Hematopoietic multipotent progenitor cell treated with erythropoietin and hydrocortisone succinate and interleukin-3 and kit ligand, for 6 days (in vitro differentiated cells): Measurements from ENCODE around the gene FHIT.
A peak's percentile ranks its signal among the peaks of the same experiment; 100 is the strongest.
"Not testable (repeated sequence)": the region's sequence is repeated elsewhere in the genome, so short reads cannot be mapped to it uniquely, and the experiment has no call there.

ENCODE experiments used
- DNase-seq: peaks from one replicate; pipeline ENCODE4 v3.0.0-alpha.2; 2015

FHIT gene

GRCh38 chr3:61053781-61054496 is 197.3 kb downstream of the FHIT start:
- no peak for DNase-seq

GRCh38 chr3:61052851-61053250 is 198.4 kb downstream of the FHIT start:
- DNase-seq, result no peak

GRCh38 chr3:61051666-61052065 is 199.6 kb downstream of the FHIT start:
- DNase-seq, result no peak

- DNase-seq, result not testable (repeated sequence)
Measured at GRCh38 chr3:61045169-61045568, 206.1 kb downstream of the FHIT start.

GRCh38 chr3:61043156-61043555 is 208.1 kb downstream of the FHIT start:
- no peak for DNase-seq

GRCh38 chr3:61040618-61041017 is 210.6 kb downstream of the FHIT start:
- no peak for DNase-seq

- DNase-seq, result no peak
Measured at GRCh38 chr3:61035573-61035972, 215.7 kb downstream of the FHIT start.

GRCh38 chr3:61032991-61033390 is 218.3 kb downstream of the FHIT start:
- peak; percentile 82 for DNase-seq

GRCh38 chr3:61031503-61031902 is 219.7 kb downstream of the FHIT start:
- DNase-seq, result no peak

GRCh38 chr3:61030469-61031035 is 220.7 kb downstream of the FHIT start:
- no peak for DNase-seq

GRCh38 chr3:61029194-61029593 is 222.1 kb downstream of the FHIT start:
- DNase-seq, result no peak

GRCh38 chr3:61018807-61019206 is 232.4 kb downstream of the FHIT start:
- no peak for DNase-seq

- not testable (repeated sequence) for DNase-seq
Measured at GRCh38 chr3:61017028-61017427, 234.2 kb downstream of the FHIT start.

GRCh38 chr3:61015859-61016258 is 235.4 kb downstream of the FHIT start:
- no peak for DNase-seq

- no peak for DNase-seq
Measured at GRCh38 chr3:61015408-61015807, 235.8 kb downstream of the FHIT start.

GRCh38 chr3:61008998-61009380 is 242.3 kb downstream of the FHIT start:
- DNase-seq, result peak; percentile 42

GRCh38 chr3:61008153-61008997 is 242.9 kb downstream of the FHIT start:
- no peak for DNase-seq

GRCh38 chr3:61005591-61005990 is 245.7 kb downstream of the FHIT start:
- DNase-seq, result no peak

- no peak for DNase-seq
Measured at GRCh38 chr3:60998858-60999257, 252.4 kb downstream of the FHIT start.

- DNase-seq, result peak; percentile 58
Measured at GRCh38 chr3:60992395-60992794, 258.9 kb downstream of the FHIT start.

GRCh38 chr3:60990442-60990730 is 260.9 kb downstream of the FHIT start:
- DNase-seq, result no peak

- peak; percentile 93 for DNase-seq
Measured at GRCh38 chr3:60989626-60990441, 261.4 kb downstream of the FHIT start.

GRCh38 chr3:60987191-60987590 is 264.1 kb downstream of the FHIT start:
- not testable (repeated sequence) for DNase-seq
